GM21360 (cell line): Measurements from ENCODE around the gene NINL.

Experiments used
- ATAC-seq: cut with Tn5 transposase; IDR thresholded peaks from one replicate; pipeline ENCODE4 v1.9.1; 2021; ENCODE audit warnings: mild to moderate bottlenecking, moderate library complexity; ENCODE audit not compliant: unreplicated experiment

NINL gene

GRCh38 chr20:25468126-25469075, 116.9 kb downstream of the NINL start:
- no peak for ATAC-seq

DNA sequence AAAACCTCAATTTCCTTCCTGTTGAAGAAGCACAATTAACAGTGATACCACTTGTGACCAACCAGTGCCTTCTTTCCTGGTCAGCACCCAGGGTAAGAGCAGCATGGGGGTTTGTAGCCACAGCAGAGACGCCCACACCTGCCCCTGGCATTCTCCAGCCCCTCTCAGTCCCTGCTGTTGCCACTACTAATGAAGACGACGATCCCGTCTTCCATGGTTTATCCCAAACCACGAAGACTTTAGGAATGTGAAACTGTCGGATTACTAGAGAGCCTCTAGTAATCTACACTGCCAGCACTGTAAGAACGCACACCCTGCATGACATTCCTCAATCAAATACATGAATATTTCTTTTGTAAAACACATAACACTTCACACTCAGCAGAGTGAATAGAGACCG, 117.9 kb downstream of the NINL start:
- no peak for ATAC-seq

DNA sequence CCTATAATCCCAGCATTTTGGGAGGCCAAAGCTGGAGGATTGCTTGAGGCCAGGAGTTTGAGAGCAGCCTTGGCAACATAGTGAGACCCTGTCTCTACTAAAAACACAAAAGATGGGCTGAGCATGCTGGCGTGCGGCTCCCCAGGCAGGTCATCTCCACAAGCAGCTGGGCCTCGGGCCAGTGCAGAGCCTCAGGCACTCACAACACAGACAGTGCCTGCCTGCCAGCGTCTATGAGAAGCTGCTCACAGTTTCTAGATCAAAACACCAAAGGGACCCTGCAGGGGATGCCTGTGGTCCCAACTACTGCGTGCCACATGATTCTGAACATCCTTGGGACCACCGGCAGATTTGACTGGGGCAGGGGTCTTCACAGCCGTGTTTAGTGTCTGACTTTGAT, 118.5 kb downstream of the NINL start:
- no peak for ATAC-seq

GRCh38 chr20:25465243-25466135, 119.8 kb downstream of the NINL start:
- no peak for ATAC-seq

- ATAC-seq: no peak
These were observed 120.7 kb downstream of the NINL start for GRCh38 chr20:25464501-25465242.

DNA sequence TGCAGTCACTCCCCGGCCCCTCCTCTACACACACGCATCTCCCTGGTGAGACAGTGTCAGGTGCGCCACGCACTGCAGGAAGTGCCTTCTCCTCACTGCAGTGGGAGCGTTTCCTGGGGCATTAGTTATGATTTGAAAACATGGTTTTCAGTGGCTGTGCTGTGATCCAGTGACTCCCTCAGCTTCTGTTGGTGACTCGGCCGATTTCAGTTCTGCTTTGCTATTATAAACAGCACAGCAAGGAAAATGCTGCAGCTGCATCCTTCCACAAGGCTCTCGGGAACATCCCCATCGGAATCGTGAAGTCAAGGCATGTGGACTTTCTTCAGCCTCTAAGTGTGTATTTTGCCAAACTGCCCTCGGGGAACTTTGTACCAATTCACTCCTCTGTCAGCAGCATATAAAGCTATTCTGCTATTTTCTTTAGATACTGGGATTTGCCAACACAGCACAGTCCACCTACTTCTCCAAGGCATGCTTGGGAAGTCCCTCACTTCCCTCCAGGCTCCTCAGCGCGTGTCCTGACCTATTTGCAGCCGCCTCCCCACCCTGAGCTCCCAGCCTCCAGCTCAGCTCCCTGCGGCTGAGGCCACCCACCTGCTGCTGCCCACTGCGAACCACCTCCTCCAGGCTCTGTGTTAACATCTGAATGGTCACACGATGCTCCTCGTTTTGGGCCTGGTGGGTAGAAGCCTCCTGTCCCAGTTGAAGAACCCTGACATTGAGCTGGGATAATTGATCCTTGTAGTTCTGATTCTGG, 123.4 kb downstream of the NINL start:
- no peak for ATAC-seq

GRCh38 chr20:25461281-25461650, 124.1 kb downstream of the NINL start:
- no peak for ATAC-seq

DNA sequence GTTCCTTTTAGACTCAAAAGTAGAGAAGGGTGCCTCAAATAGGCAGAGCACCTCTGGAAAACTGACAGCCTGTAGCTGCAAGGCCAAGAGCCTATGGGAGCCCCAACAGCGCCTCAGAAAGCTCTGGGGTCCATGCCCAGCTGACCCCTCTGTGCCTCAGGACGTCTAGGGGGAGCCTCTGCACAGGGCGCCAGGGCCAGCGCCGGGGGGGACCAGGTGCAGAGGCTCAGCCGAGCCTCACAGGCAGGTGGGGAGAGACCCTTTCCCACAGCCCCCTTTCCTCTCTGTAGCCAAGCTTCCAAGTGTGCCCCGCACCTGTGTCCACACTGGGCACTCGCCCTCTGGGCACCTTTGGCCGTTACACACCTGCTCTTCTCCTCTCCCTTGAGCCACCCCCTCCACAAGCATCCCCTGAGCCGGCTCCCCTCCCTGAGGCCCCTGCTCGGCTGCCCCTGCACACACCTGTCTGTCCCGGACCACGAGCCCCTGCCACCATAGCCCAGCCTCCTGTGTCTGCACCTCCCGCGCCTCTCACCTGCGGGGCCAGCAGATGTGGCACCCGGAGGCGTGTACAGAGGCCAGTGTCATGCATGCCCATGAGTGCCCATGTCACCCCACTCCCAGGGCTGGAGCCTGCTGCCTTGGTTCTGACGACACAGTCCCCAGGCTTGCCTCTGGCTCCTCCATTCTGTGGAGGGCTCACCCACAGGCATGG, 124.6 kb downstream of the NINL start:
- no peak for ATAC-seq

GRCh38 chr20:25459916-25460535, 125.3 kb downstream of the NINL start:
- no peak for ATAC-seq

DNA sequence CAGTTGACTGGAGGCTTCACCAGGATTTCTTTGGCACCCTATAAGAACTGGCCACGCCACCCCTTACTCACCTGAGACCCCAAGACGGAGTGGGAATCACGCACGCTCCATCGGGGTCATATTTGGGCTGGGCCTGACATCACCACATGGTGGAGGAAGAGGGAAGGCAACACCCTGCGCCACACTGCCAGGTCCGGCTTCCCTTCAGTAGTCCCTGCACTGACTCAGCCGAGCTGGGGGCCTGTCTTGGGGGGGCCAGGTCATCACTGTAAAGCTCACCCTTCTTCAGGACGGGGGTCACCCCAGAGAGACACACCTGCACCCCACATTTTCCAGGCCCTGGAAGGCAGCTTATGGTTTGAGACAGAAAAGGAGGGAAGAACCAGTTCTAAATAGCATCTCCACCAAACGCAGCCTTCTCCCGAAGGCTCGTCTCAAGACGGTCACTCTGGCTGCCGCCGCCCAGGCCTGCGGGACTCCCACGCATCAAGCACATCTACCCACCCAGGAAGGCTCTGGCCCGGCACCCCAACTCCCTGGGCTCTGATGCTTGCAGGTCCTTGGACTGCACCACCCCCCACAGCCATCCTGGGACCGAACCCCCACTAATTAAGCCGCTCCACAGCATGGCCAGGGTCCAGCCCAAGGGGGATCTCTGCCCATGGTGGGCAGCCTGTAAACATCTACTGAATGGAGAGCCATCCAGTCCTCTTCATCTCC, 126.1 kb downstream of the NINL start:
- no peak for ATAC-seq

GRCh38 chr20:25457886-25458680, 127.2 kb downstream of the NINL start:
- no peak for ATAC-seq

GRCh38 chr20:25454153-25454900, 131.0 kb downstream of the NINL start:
- no peak for ATAC-seq

DNA sequence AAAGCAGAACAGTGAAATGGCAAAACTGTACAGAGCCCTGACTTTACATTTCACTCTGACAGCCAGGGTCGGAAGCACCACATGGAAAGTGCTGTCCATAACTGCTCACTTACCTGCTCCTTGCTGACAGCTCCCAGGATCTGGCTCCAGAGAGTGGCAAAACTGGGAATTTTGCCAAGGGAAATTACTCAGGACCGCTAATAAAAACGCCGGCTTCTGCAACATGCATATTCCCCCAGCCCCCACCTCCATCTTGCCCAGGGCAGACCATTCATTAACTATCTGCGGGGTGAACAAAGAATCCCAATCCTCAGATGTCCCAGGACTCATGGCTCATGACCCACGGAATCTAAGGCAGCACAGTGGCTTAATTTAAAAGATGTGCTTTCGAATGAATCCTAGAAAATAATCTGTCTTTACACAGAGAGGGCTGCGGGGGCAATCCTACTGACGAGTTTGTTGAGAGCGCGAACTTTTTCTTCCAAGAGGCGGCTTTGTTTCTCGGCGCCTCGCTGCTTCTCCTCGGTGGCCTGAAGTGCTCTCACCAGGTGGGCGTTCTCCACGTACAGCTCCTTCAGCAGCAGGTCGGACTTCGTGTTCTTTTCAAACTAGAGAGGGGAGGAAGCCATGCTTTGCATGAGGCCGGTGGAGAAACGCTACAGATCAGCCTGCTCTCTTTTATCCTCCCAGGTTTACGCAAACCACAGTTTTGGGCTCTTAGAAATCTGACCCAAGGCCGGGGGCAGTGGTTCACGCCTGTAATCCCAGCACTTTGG, 132.1 kb downstream of the NINL start:
- ATAC-seq: no peak

GRCh38 chr20:25452333-25452732, 133.0 kb downstream of the NINL start:
- ATAC-seq: no peak

- ATAC-seq: no peak
These were observed 137.7 kb downstream of the NINL start for GRCh38 chr20:25447671-25448070.

- ATAC-seq: no peak
These were observed 140.8 kb downstream of the NINL start for GRCh38 chr20:25444556-25444955.
